PC-3 (cell line): Measurements from ENCODE around the gene CREBL2. TPM values are rescaled to one million over a fixed set of nuclear protein-coding genes. Genes with fewer than 3 reads are reported as not detected.

Experiments
- ATAC-seq: fragments of 200-7000 bp; cut with Tn5 transposase; 2 replicates; pipeline ENCODE4 v1.9.1; 2020; ENCODE audit warnings: mild to moderate bottlenecking, moderate library complexity
- BruUV-seq: library from RNA; stranded (reverse); fragments of 400-500 nt; replicated peaks from 2 replicates; lab custom pipeline; 2021; lab: Mats Ljungman, UMichigan
- CTCF ChIA-PET: fragments of 300-600 bp; sonication (Branson Sonifier 250); formaldehyde crosslinking; loops from one replicate; lab custom pipeline; 2022; ENCODE audit warnings: antibody characterized with exemption; lab: Charles Lee
- POLR2A ChIA-PET: fragments of 300-600 bp; sonication (Branson Sonifier 250); formaldehyde crosslinking; loops from one replicate; lab custom pipeline; 2022; ENCODE audit warnings: antibody characterized with exemption; ENCODE audit not compliant: unreplicated experiment; lab: Charles Lee
- DNase-seq: peaks from one replicate; pipeline ENCODE4 v3.0.0-alpha.2; 2015
- H2AFZ ChIP-seq: fragments of 300-600 bp; sonication (generic); 2 replicates; pipeline ENCODE4 v1.6.0; 2016; ENCODE audit warnings: antibody characterized with exemption, low read length
- H3F3A ChIP-seq: fragments of 300-600 bp; sonication (generic); one replicate; pipeline ENCODE4 v1.6.0; 2017; ENCODE audit warnings: antibody characterized with exemption, low read length, control low read depth, mild to moderate bottlenecking; ENCODE audit not compliant: unreplicated experiment
- H3K27ac ChIP-seq: fragments of 300-600 bp; sonication (generic); 2 replicates; pipeline ENCODE4 v1.5.1; 2016; ENCODE audit warnings: mild to moderate bottlenecking, low read length
- H3K27me3 ChIP-seq: fragments of 300-600 bp; sonication (generic); 2 replicates; pipeline ENCODE4 v1.6.1; 2016; ENCODE audit warnings: low read length, mixed read lengths
- H3K36me3 ChIP-seq: fragments of 300-600 bp; sonication (generic); 2 replicates; pipeline ENCODE4 v1.6.1; 2016; ENCODE audit warnings: low read depth, mixed run types, low read length, mixed read lengths
- H3K4me1 ChIP-seq: fragments of 300-600 bp; sonication (generic); 2 replicates; pipeline ENCODE4 v1.5.1; 2016; ENCODE audit warnings: low read length; ENCODE audit not compliant: insufficient read depth
- H3K4me2 ChIP-seq: fragments of 300-600 bp; sonication (generic); 2 replicates; pipeline ENCODE4 v1.6.0; 2016; ENCODE audit warnings: low read length
- H3K4me3 ChIP-seq: fragments of 300-600 bp; sonication (generic); 2 replicates; pipeline ENCODE4 v1.5.1; 2016; ENCODE audit warnings: mild to moderate bottlenecking, low read length, mixed read lengths
- H3K79me2 ChIP-seq: fragments of 300-600 bp; sonication (generic); 2 replicates; pipeline ENCODE4 v1.6.1; 2017; ENCODE audit warnings: low read length, mixed read lengths
- H3K9ac ChIP-seq: fragments of 300-600 bp; sonication (generic); 2 replicates; pipeline ENCODE4 v1.6.0; 2016; ENCODE audit warnings: mild to moderate bottlenecking, low read length
- H3K9me2 ChIP-seq: fragments of 300-600 bp; sonication (generic); replicated peaks from 2 replicates; pipeline ENCODE4 v1.6.1; 2016; ENCODE audit warnings: mixed run types, low read length, mixed read lengths
- H3K9me3 ChIP-seq: fragments of 300-600 bp; sonication (generic); 2 replicates; pipeline ENCODE4 v1.6.1; 2016; ENCODE audit warnings: low read length, mixed read lengths
- H4K20me1 ChIP-seq: fragments of 300-600 bp; sonication (generic); 2 replicates; pipeline ENCODE4 v1.6.1; 2016; ENCODE audit warnings: low read length, mixed read lengths
- CTCF ChIP-seq: fragments of 300-600 bp; sonication (generic); conservative IDR thresholded peaks from 2 replicates; pipeline ENCODE4 v1.5.1; 2017; ENCODE audit warnings: antibody characterized with exemption, low read depth, mild to moderate bottlenecking, low read length
- EZH2 ChIP-seq: fragments of 300-600 bp; sonication (generic); IDR thresholded peaks from one replicate; pipeline ENCODE4 v1.6.1; 2017; ENCODE audit warnings: antibody characterized with exemption, mild to moderate bottlenecking, low read length; ENCODE audit not compliant: unreplicated experiment
- EZH2phosphoT487 ChIP-seq: fragments of 300-600 bp; sonication (generic); IDR thresholded peaks from 2 replicates; pipeline ENCODE4 v1.6.1; 2018; ENCODE audit warnings: mild to moderate bottlenecking, antibody characterized with exemption, low read length, borderline replicate concordance
- intact Hi-C: fragments of 100-400 bp; cut with micrococcal nuclease; formaldehyde crosslinking; loops from 2 replicates; pipeline ENCODE4 v1.9.0; 2023
- total RNA-seq: library from RNA; depleted of rRNA; stranded (reverse); fragments of >200 nt; gene quantifications from 2 replicates; pipeline ENCODE4 v1.2.3, GENCODE V29; 2014

CREBL2 gene
- total RNA-seq, 1 experiment from 2014 or later = 14.2 TPM

GRCh38 chr12:12609692-12610091, 2.0 kb upstream of the CREBL2 start:
- H3K4me3 ChIP-seq = no peak overlapping the region
- POLR2A ChIA-PET = no interaction called here
- no peaks in the 10 kb centered on the region for H3F3A ChIP-seq
- CTCF ChIA-PET = interaction anchor here (0.6 kb wide), 1 partner anchor 132 kb away, joined by 4 read pairs; no protein-coding TSS in a partner anchor
- intact Hi-C loops = loop anchor here (5.0 kb wide), 2 partner anchors 38 to 47 kb away; partner anchors contain the start of gene DUSP16
- H3K9me2 ChIP-seq = no peaks in the 10 kb centered on the region
- no TSS peak for BruUV-seq
- H3K79me2 ChIP-seq = peaks cover 17% of the 10 kb centered on the region
- no peak for DNase-seq
- H4K20me1 ChIP-seq = no peaks in the 10 kb centered on the region
- no peak overlapping the region for H3K9ac ChIP-seq
- H3K36me3 ChIP-seq = no peaks in the 10 kb centered on the region
- peaks cover 32% of the 10 kb centered on the region for H3K4me1 ChIP-seq
- ATAC-seq = no peak
- H3K27ac ChIP-seq = no peak overlapping the region
- H3K9me3 ChIP-seq = no peaks in the 10 kb centered on the region
- no peak for TF ChIP-seq EZH2phosphoT487
- no peak for TF ChIP-seq EZH2
- no peak for TF ChIP-seq CTCF
- no peak overlapping the region for H3K4me2 ChIP-seq
- no peaks in the 10 kb centered on the region for H3K27me3 ChIP-seq
- H2AFZ ChIP-seq = no peak overlapping the region

GRCh38 chr12:12610711-12611110, 965 bp upstream of the CREBL2 start:
- H3K4me3 ChIP-seq = peak overlapping the region; percentile 86; the same call in 1 of the 2 replicates

More at GRCh38 chr12:12610711-12611110, 965 bp upstream of the CREBL2 start:
- H3K27me3 ChIP-seq = no peaks in the 10 kb centered on the region
- no peaks in the 10 kb centered on the region for H3K9me3 ChIP-seq
- peak overlapping the region; percentile 88; the same call in 1 of the 2 replicates for H2AFZ ChIP-seq
- peaks cover 32% of the 10 kb centered on the region for H3K4me1 ChIP-seq
- H3K36me3 ChIP-seq = no peaks in the 10 kb centered on the region
- no peaks in the 10 kb centered on the region for H3F3A ChIP-seq
- ChIA-PET POLR2A (no interaction called here), CTCF (no interaction called here)
- BruUV-seq = no TSS peak
- H3K79me2 ChIP-seq = peaks cover 19% of the 10 kb centered on the region
- ATAC-seq (no peak), DNase-seq (no peak)
- intact Hi-C loops = loop anchor here (5.0 kb wide), 2 partner anchors 37 to 48 kb away; partner anchors contain the start of gene DUSP16
- peak overlapping the region; percentile 95 for H3K9ac ChIP-seq
- H3K27ac ChIP-seq = peak overlapping the region; percentile 95
- TF ChIP-seq EZH2 = no peak
- TF ChIP-seq CTCF = no peak
- no peak for TF ChIP-seq EZH2phosphoT487
- H4K20me1 ChIP-seq = no peaks in the 10 kb centered on the region
- peak overlapping the region; percentile 97 for H3K4me2 ChIP-seq
- H3K9me2 ChIP-seq = no peaks in the 10 kb centered on the region
